OCI-LY1 (cell line): ENCODE results near the gene SYT3.
A peak's percentile ranks its signal among the peaks of the same experiment; 100 is the strongest.
"Not testable (repeated sequence)": the region's sequence is repeated elsewhere in the genome, so short reads cannot be mapped to it uniquely, and the experiment has no call there.

ENCODE experiments used
- H2AFZ ChIP-seq: fragments of 200-600 bp; sonication (generic), shearing (Covaris generic); 2 replicates; pipeline ENCODE4 v1.6.0; 2014; ENCODE audit warnings: antibody characterized with exemption, mild to moderate bottlenecking, low read length
- H3F3A ChIP-seq: fragments of 200-600 bp; sonication (generic), shearing (Covaris generic); 2 replicates; pipeline ENCODE4 v1.6.0; 2014; ENCODE audit warnings: mild to moderate bottlenecking, antibody characterized with exemption, low read length, moderate library complexity; ENCODE audit not compliant: insufficient read depth
- H3K27ac ChIP-seq: fragments of 200-600 bp; sonication (generic); 2 replicates; pipeline ENCODE4 v1.5.1; 2014; ENCODE audit warnings: low read length, mixed run types, mild to moderate bottlenecking, low read depth; ENCODE audit not compliant: poor library complexity, severe bottlenecking
- H3K27me3 ChIP-seq: fragments of 200-600 bp; sonication (generic); 2 replicates; pipeline ENCODE4 v1.6.0; 2014; ENCODE audit warnings: antibody characterized with exemption, mild to moderate bottlenecking, low read length, moderate library complexity; ENCODE audit not compliant: insufficient read depth
- H3K36me3 ChIP-seq: fragments of 200-600 bp; sonication (generic); 2 replicates; pipeline ENCODE4 v1.6.1; 2014; ENCODE audit warnings: mild to moderate bottlenecking, antibody characterized with exemption, low read length, moderate library complexity, mixed read lengths; ENCODE audit not compliant: insufficient read depth
- H3K4me1 ChIP-seq: fragments of 200-600 bp; sonication (generic); 2 replicates; pipeline ENCODE4 v1.5.1; 2014; ENCODE audit warnings: mild to moderate bottlenecking, low read length, moderate library complexity; ENCODE audit not compliant: insufficient read depth, severe bottlenecking
- H3K4me2 ChIP-seq: fragments of 200-600 bp; sonication (generic), shearing (Covaris generic); 2 replicates; pipeline ENCODE4 v1.6.1; 2014; ENCODE audit warnings: low read length
- H3K4me3 ChIP-seq: fragments of 200-600 bp; sonication (generic); 2 replicates; pipeline ENCODE4 v1.5.1; 2014; ENCODE audit warnings: low read length, low read depth, mild to moderate bottlenecking, mixed read lengths; ENCODE audit not compliant: poor library complexity, severe bottlenecking
- H3K79me2 ChIP-seq: fragments of 200-600 bp; shearing (Covaris generic); 2 replicates; pipeline ENCODE4 v1.6.1; 2016; ENCODE audit warnings: mixed run types, low read length, mixed read lengths; ENCODE audit not compliant: insufficient read depth
- H3K9ac ChIP-seq: fragments of 200-600 bp; sonication (generic), shearing (Covaris generic); 2 replicates; pipeline ENCODE4 v1.6.1; 2014; ENCODE audit warnings: mild to moderate bottlenecking, low read length, mixed read lengths
- H3K9me2 ChIP-seq: fragments of 200-600 bp; sonication (generic), shearing (Covaris generic); 2 replicates; pipeline ENCODE4 v1.6.1; 2014; ENCODE audit warnings: low read depth, mild to moderate bottlenecking, low read length, mixed read lengths
- H3K9me3 ChIP-seq: fragments of 200-600 bp; shearing (Covaris generic); 2 replicates; pipeline ENCODE4 v1.6.1; 2014; ENCODE audit warnings: low read length, mixed read lengths
- H4K20me1 ChIP-seq: fragments of 200-600 bp; sonication (generic), shearing (Covaris generic); 2 replicates; pipeline ENCODE4 v1.6.0; 2016; ENCODE audit warnings: mild to moderate bottlenecking, low read length; ENCODE audit not compliant: insufficient read depth
- EZH2 ChIP-seq: fragments of 200-600 bp; sonication (generic), shearing (Covaris generic); IDR thresholded peaks from 2 replicates; pipeline ENCODE4 v1.8.0; 2017; ENCODE audit warnings: borderline replicate concordance, mixed run types, mild to moderate bottlenecking, antibody characterized with exemption, low read length, moderate library complexity, mixed read lengths
- TF ChIP-seq, protein P1 (sequence below): fragments of 200-600 bp; sonication (generic), shearing (Covaris generic); IDR thresholded peaks from 2 replicates; pipeline ENCODE4 v1.5.1; 2017; ENCODE audit warnings: mild to moderate bottlenecking, antibody characterized with exemption, low read length, moderate library complexity, mixed read lengths

The SYT3 gene

DNA sequence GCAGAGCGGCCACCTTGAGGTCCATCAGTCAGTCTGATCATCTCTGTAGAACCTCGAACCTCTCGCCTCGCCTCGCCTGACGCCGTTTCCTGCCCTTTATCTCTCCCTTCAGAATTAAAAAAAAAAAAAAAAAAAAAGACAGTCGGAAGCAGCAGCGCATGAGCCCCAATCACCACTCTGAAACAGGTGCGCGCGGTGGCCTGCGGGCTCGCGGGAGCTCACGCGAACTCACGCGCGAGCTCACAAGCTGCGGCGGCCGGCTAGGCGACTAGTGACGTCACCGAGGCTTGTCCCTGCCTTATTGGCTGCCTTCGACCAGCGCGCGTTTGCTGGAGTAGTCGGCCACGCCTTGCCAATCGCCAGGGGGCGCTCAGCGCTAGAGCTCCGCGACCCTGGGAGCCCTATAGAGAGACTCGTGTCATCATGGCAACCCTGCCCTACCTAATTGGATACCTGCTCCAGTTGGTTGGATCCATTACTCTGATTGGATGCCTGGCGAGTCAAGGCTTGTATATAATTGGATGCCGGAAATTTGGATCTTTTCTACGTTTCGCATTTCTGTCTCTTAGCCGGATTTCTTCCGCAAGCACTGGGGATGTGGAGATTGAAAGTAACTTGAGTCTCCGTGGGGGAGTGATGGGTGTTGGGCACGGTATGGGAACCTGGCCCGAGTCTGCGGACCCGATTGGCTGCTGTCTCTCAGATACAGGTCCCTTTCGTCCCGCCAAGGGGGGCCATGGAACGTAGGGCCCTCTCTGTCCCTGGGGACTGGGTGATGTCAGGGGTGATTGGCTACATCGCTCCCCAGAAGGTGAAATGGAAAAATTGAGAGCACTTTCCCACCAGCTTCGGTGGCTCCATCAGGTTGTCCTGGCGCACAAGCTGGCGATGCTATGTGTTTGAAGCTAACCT lies 31.6 kb downstream of the SYT3 start:
- H3K36me3 ChIP-seq: no peaks in the 10 kb centered on the region
- H3K27me3 ChIP-seq: no peaks in the 10 kb centered on the region
- H3K9me3 ChIP-seq: no peaks in the 10 kb centered on the region
- H3F3A ChIP-seq: no peaks in the 10 kb centered on the region
- H3K4me1 ChIP-seq: no peaks in the 10 kb centered on the region
- no peaks in the 10 kb centered on the region for H4K20me1 ChIP-seq
- H3K4me3 ChIP-seq: no peak overlapping the region
- TF ChIP-seq EZH2: no peak
- TF ChIP-seq, protein P1, sequence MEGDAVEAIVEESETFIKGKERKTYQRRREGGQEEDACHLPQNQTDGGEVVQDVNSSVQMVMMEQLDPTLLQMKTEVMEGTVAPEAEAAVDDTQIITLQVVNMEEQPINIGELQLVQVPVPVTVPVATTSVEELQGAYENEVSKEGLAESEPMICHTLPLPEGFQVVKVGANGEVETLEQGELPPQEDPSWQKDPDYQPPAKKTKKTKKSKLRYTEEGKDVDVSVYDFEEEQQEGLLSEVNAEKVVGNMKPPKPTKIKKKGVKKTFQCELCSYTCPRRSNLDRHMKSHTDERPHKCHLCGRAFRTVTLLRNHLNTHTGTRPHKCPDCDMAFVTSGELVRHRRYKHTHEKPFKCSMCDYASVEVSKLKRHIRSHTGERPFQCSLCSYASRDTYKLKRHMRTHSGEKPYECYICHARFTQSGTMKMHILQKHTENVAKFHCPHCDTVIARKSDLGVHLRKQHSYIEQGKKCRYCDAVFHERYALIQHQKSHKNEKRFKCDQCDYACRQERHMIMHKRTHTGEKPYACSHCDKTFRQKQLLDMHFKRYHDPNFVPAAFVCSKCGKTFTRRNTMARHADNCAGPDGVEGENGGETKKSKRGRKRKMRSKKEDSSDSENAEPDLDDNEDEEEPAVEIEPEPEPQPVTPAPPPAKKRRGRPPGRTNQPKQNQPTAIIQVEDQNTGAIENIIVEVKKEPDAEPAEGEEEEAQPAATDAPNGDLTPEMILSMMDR: peak; percentile 49; the same call in 1 of the 2 replicates
- no peaks in the 10 kb centered on the region for H3K79me2 ChIP-seq
- H3K4me2 ChIP-seq: no peak overlapping the region
- H3K9me2 ChIP-seq: no peaks in the 10 kb centered on the region
- H2AFZ ChIP-seq: no peak overlapping the region
- H3K9ac ChIP-seq: no peak overlapping the region
- H3K27ac ChIP-seq: no peak overlapping the region

DNA sequence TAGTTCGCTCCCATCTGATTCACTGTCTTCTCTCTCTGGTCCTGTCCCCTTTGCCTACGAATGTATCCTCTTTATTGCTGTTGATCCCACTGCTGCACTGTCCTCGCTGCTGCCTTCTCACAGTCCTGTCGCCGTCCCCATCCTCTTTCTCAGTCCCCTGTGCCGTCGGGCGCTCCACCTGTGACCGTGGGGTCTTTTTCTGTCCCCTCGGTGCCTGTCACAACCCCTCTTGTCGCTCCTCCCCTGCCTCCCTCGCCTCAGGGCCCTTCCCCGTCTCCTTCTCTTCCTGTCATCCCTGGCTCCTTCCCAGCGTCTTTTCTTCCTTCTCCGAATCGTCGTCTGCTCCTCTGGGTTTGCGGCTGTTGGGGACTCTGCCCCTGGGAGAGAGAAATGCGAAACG lies 32.3 kb downstream of the SYT3 start:
- Histone ChIP-seq H3K9ac (no peak overlapping the region), H3K36me3 (no peaks in the 10 kb centered on the region), H4K20me1 (no peaks in the 10 kb centered on the region), H3F3A (no peaks in the 10 kb centered on the region), H3K4me1 (no peaks in the 10 kb centered on the region), H3K79me2 (no peaks in the 10 kb centered on the region), H3K4me3 (no peak overlapping the region), H3K9me3 (no peaks in the 10 kb centered on the region), H3K4me2 (no peak overlapping the region), H3K9me2 (no peaks in the 10 kb centered on the region), H3K27me3 (no peaks in the 10 kb centered on the region), H2AFZ (no peak overlapping the region), H3K27ac (no peak overlapping the region)
- TF ChIP-seq, protein P1: no peak
- TF ChIP-seq EZH2: no peak

DNA sequence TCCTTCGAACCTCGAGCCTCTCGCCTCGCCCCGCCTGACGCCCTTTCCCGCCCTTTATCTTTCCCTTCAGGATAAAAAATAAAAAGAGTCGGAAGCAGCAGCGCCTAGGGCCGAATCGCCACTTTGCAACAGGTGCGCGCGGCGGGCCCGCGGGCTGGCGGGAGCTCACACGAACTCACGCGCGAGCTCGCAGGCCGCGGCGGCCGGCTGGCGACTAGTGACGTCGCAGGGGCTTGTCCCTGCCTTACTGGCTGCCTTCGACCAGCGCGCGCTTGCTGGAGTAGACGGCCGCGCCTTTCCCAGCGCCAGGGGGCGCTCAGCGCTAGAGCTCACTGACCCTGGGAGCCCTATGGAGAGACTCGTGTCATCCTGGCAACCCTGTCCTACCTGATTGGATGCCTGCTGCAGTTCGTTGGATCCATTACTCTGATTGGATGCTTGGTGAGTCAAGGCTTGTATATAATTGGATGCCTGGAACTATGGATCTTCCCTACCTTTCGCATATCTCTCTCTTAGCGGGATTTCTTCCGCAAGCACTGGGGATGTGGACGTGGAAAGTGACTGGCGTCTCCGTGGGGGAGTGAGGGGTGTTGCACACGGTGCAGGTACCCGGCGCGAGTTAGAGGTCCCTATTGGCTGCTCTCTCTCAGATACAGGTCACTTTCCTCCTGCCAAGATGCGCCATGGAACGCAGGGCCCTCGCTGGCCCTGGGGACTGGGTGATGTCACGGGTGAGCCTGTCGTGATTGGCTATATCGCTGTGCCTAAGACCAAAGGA lies 33.4 kb downstream of the SYT3 start:
- H3K9me3 ChIP-seq, H3K36me3 ChIP-seq, H3K79me2 ChIP-seq, H3K4me1 ChIP-seq, H3K9me2 ChIP-seq, H3K27me3 ChIP-seq, H3K4me2 ChIP-seq, H3K4me3 ChIP-seq, H3K9ac ChIP-seq, H3F3A ChIP-seq, H3K27ac ChIP-seq, H2AFZ ChIP-seq, H4K20me1 ChIP-seq: not testable (repeated sequence)

DNA sequence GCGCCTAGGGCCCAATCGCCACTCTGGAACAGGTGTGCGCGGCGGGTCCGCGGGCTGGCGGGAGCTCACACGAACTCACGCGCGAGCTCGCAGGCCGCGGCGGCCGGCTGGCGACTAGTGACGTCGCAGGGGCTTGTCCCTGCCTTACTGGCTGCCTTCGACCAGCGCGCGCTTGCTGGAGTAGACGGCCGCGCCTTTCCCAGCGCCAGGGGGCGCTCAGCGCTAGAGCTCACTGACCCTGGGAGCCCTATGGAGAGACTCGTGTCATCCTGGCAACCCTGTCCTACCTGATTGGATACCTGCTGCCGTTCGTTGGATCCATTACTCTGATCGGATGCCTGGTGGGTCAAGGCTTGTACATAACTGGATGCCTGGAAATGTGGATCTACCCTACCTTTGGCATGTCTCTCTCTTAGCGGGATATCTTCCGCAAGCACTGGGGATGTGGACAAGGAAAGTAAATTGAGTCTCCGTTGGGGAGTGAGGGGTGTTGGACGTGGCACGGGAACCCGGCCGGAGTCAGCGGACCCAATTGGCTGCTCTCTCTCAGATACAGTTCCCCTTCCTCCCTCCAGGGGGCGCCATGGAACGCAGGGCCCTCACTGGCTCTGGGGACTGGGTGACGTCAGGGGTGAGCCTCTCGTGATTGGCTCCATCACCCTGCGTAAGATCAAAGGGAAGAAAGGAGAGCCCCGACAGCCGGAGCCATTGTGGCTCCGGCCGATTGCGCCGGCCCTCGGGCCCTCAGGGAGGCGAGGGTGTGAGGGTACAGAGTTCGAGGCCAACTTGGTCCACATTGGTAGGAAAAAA lies 35.2 kb downstream of the SYT3 start:
- H3K4me2 ChIP-seq, H3K27me3 ChIP-seq, H3K9me2 ChIP-seq: not testable (repeated sequence)

More for the DNA sequence above, 35.2 kb downstream of the SYT3 start:
- H3K4me3 ChIP-seq, H3K4me1 ChIP-seq, H3F3A ChIP-seq, H3K9ac ChIP-seq, H2AFZ ChIP-seq, H3K27ac ChIP-seq, H3K9me3 ChIP-seq, H4K20me1 ChIP-seq, H3K79me2 ChIP-seq, H3K36me3 ChIP-seq: not testable (repeated sequence)
